HL-60 (cell line): ENCODE measurements around the gene CARD14.

Experiments used
- CTCF ChIP-seq: IDR thresholded peaks from one replicate; pipeline ENCODE4 v1.5.1; 2011; ENCODE audit warnings: low read length, control low read depth, inconsistent platforms; ENCODE audit not compliant: insufficient read depth
- GABPA ChIP-seq: IDR thresholded peaks from 2 replicates; pipeline ENCODE4 v1.6.1; 2012; ENCODE audit warnings: low read depth
- POLR2AphosphoS5 ChIP-seq: IDR thresholded peaks from 2 replicates; pipeline ENCODE4 v1.6.1; 2012; ENCODE audit warnings: low read depth
- REST ChIP-seq: IDR thresholded peaks from 2 replicates; pipeline ENCODE4 v1.6.1; 2012; ENCODE audit warnings: low read depth; ENCODE audit not compliant: insufficient replicate concordance

- no peak for TF ChIP-seq CTCF
- TF ChIP-seq GABPA: no peak
- no peak for TF ChIP-seq POLR2AphosphoS5
- TF ChIP-seq REST: no peak
Measured at GRCh38 chr17:80213643-80213975, 43.8 kb downstream of the CARD14 start.
